ENCODE measurements around the gene TNIP3. TPM values are rescaled to one million over a fixed set of nuclear protein-coding genes. Genes with fewer than 3 reads are reported as not detected.

Gene TNIP3
- total and polyA plus RNA-seq, 2 donors: 2.1 to 3.5 TPM

- no peak for DNase-seq (ENCODE audit: low read depth in 6 of 9, low spot score in 9 of 9)
- H3K36me3 ChIP-seq (ENCODE audit: control insufficient read depth in 2 of 2, insufficient read depth in 2 of 2, low read length in 1 of 2): no peaks in the 10 kb centered on the region
- no peaks in the 10 kb centered on the region for H3K27me3 ChIP-seq (ENCODE audit: control insufficient read depth in 2 of 2, insufficient read depth in 1 of 2, low read length in 1 of 2)
- peaks cover 0 to 3% of the 10 kb centered on the region in 2 donors for H3K4me1 ChIP-seq (ENCODE audit: control insufficient read depth in 2 of 2, insufficient read depth in 2 of 2, low read length in 2 of 2)
- 88% methylated on average over 4 of the region's 4 CpGs for WGBS
- peak overlapping the region in 1 of 2 donors; percentile 76 for H3K27ac ChIP-seq (ENCODE audit: low read depth in 1 of 2, low read length in 1 of 2)
- H3K9me3 ChIP-seq (ENCODE audit: control insufficient read depth in 2 of 2, insufficient read depth in 1 of 2, low read length in 1 of 2): no peaks in the 10 kb centered on the region
- no peak overlapping the region for H3K4me3 ChIP-seq (ENCODE audit: low read length in 2 of 2)
These were observed 16.1 kb downstream of the TNIP3 start for GRCh38 chr4:121148000-121148399.

GRCh38 chr4:121146530-121146929 is 17.6 kb downstream of the TNIP3 start:
- Histone ChIP-seq H3K36me3 (ENCODE audit: control insufficient read depth in 2 of 2, insufficient read depth in 2 of 2, low read length in 1 of 2) (no peaks in the 10 kb centered on the region), H3K27me3 (ENCODE audit: control insufficient read depth in 2 of 2, insufficient read depth in 1 of 2, low read length in 1 of 2) (no peaks in the 10 kb centered on the region), H3K4me3 (ENCODE audit: low read length in 2 of 2) (no peak overlapping the region), H3K9me3 (ENCODE audit: control insufficient read depth in 2 of 2, insufficient read depth in 1 of 2, low read length in 1 of 2) (no peaks in the 10 kb centered on the region), H3K27ac (ENCODE audit: low read depth in 1 of 2, low read length in 1 of 2) (no peak overlapping the region), H3K4me1 (ENCODE audit: control insufficient read depth in 2 of 2, insufficient read depth in 2 of 2, low read length in 2 of 2) (no peaks in the 10 kb centered on the region)
- 91% methylated on average over 1 of the region's 1 CpG for WGBS
- no peak for DNase-seq (ENCODE audit: low read depth in 6 of 9, low spot score in 9 of 9)

- Histone ChIP-seq H3K4me1 (ENCODE audit: control insufficient read depth in 2 of 2, insufficient read depth in 2 of 2, low read length in 2 of 2) (no peaks in the 10 kb centered on the region), H3K27ac (ENCODE audit: low read depth in 1 of 2, low read length in 1 of 2) (no peak overlapping the region), H3K27me3 (ENCODE audit: control insufficient read depth in 2 of 2, insufficient read depth in 1 of 2, low read length in 1 of 2) (no peaks in the 10 kb centered on the region), H3K4me3 (ENCODE audit: low read length in 2 of 2) (no peak overlapping the region), H3K9me3 (ENCODE audit: control insufficient read depth in 2 of 2, insufficient read depth in 1 of 2, low read length in 1 of 2) (no peaks in the 10 kb centered on the region), H3K36me3 (ENCODE audit: control insufficient read depth in 2 of 2, insufficient read depth in 2 of 2, low read length in 1 of 2) (no peaks in the 10 kb centered on the region)
- no peak for DNase-seq (ENCODE audit: low read depth in 6 of 9, low spot score in 9 of 9)
- 96% methylated on average over 1 of the region's 1 CpG for WGBS
These were observed 18.7 kb downstream of the TNIP3 start for GRCh38 chr4:121145430-121145829.

GRCh38 chr4:121144021-121144420 is 20.1 kb downstream of the TNIP3 start:
- no peak for DNase-seq (ENCODE audit: low read depth in 6 of 9, low spot score in 9 of 9)
- Histone ChIP-seq H3K4me1 (ENCODE audit: control insufficient read depth in 2 of 2, insufficient read depth in 2 of 2, low read length in 2 of 2) (peaks cover 5 to 8% of the 10 kb centered on the region in 2 donors), H3K27me3 (ENCODE audit: control insufficient read depth in 2 of 2, insufficient read depth in 1 of 2, low read length in 1 of 2) (no peaks in the 10 kb centered on the region), H3K4me3 (ENCODE audit: low read length in 2 of 2) (no peak overlapping the region), H3K9me3 (ENCODE audit: control insufficient read depth in 2 of 2, insufficient read depth in 1 of 2, low read length in 1 of 2) (no peaks in the 10 kb centered on the region), H3K36me3 (ENCODE audit: control insufficient read depth in 2 of 2, insufficient read depth in 2 of 2, low read length in 1 of 2) (no peaks in the 10 kb centered on the region), H3K27ac (ENCODE audit: low read depth in 1 of 2, low read length in 1 of 2) (no peak overlapping the region)
- 96% methylated on average over 2 of the region's 2 CpGs for WGBS

GRCh38 chr4:121143131-121143530 is 21.0 kb downstream of the TNIP3 start:
- Histone ChIP-seq H3K4me3 (ENCODE audit: low read length in 2 of 2) (no peak overlapping the region), H3K4me1 (ENCODE audit: control insufficient read depth in 2 of 2, insufficient read depth in 2 of 2, low read length in 2 of 2) (peaks cover 10 to 13% of the 10 kb centered on the region in 2 donors), H3K27ac (ENCODE audit: low read depth in 1 of 2, low read length in 1 of 2) (no peak overlapping the region), H3K27me3 (ENCODE audit: control insufficient read depth in 2 of 2, insufficient read depth in 1 of 2, low read length in 1 of 2) (no peaks in the 10 kb centered on the region), H3K36me3 (ENCODE audit: control insufficient read depth in 2 of 2, insufficient read depth in 2 of 2, low read length in 1 of 2) (no peaks in the 10 kb centered on the region), H3K9me3 (ENCODE audit: control insufficient read depth in 2 of 2, insufficient read depth in 1 of 2, low read length in 1 of 2) (no peaks in the 10 kb centered on the region)
- DNase-seq (ENCODE audit: low read depth in 6 of 9, low spot score in 9 of 9): no peak

- DNase-seq (ENCODE audit: low read depth in 6 of 9, low spot score in 9 of 9): no peak
- no peak overlapping the region for H3K4me3 ChIP-seq (ENCODE audit: low read length in 2 of 2)
- H3K9me3 ChIP-seq (ENCODE audit: control insufficient read depth in 2 of 2, insufficient read depth in 1 of 2, low read length in 1 of 2): no peaks in the 10 kb centered on the region
- no peaks in the 10 kb centered on the region for H3K36me3 ChIP-seq (ENCODE audit: control insufficient read depth in 2 of 2, insufficient read depth in 2 of 2, low read length in 1 of 2)
- peaks cover 10 to 13% of the 10 kb centered on the region in 2 donors for H3K4me1 ChIP-seq (ENCODE audit: control insufficient read depth in 2 of 2, insufficient read depth in 2 of 2, low read length in 2 of 2)
- H3K27me3 ChIP-seq (ENCODE audit: control insufficient read depth in 2 of 2, insufficient read depth in 1 of 2, low read length in 1 of 2): no peaks in the 10 kb centered on the region
- peak overlapping the region in 1 of 2 donors; percentile 7 for H3K27ac ChIP-seq (ENCODE audit: low read depth in 1 of 2, low read length in 1 of 2)
- WGBS: 94% methylated on average over 5 of the region's 5 CpGs
These were observed 23.2 kb downstream of the TNIP3 start for GRCh38 chr4:121140716-121141460.

GRCh38 chr4:121139533-121140222 is 24.4 kb downstream of the TNIP3 start:
- H3K4me3 ChIP-seq (ENCODE audit: low read length in 2 of 2): no peak overlapping the region
- H3K27ac ChIP-seq (ENCODE audit: low read depth in 1 of 2, low read length in 1 of 2): peak overlapping the region; percentile 76 to 86
- peaks cover 10 to 13% of the 10 kb centered on the region in 2 donors for H3K4me1 ChIP-seq (ENCODE audit: control insufficient read depth in 2 of 2, insufficient read depth in 2 of 2, low read length in 2 of 2)
- H3K36me3 ChIP-seq (ENCODE audit: control insufficient read depth in 2 of 2, insufficient read depth in 2 of 2, low read length in 1 of 2): no peaks in the 10 kb centered on the region
- 76% methylated on average over 7 of the region's 7 CpGs for WGBS
- peak in 4 of 9 donors; percentile 13 to 67 (median 31) for DNase-seq (ENCODE audit: low read depth in 6 of 9, low spot score in 9 of 9)
- H3K9me3 ChIP-seq (ENCODE audit: control insufficient read depth in 2 of 2, insufficient read depth in 1 of 2, low read length in 1 of 2): no peaks in the 10 kb centered on the region
- no peaks in the 10 kb centered on the region for H3K27me3 ChIP-seq (ENCODE audit: control insufficient read depth in 2 of 2, insufficient read depth in 1 of 2, low read length in 1 of 2)

GRCh38 chr4:121138039-121138825 is 25.9 kb downstream of the TNIP3 start:
- WGBS: 76% methylated on average over 5 of the region's 5 CpGs
- Histone ChIP-seq H3K4me1 (ENCODE audit: control insufficient read depth in 2 of 2, insufficient read depth in 2 of 2, low read length in 2 of 2) (peaks cover 10 to 13% of the 10 kb centered on the region in 2 donors), H3K36me3 (ENCODE audit: control insufficient read depth in 2 of 2, insufficient read depth in 2 of 2, low read length in 1 of 2) (no peaks in the 10 kb centered on the region), H3K27me3 (ENCODE audit: control insufficient read depth in 2 of 2, insufficient read depth in 1 of 2, low read length in 1 of 2) (no peaks in the 10 kb centered on the region), H3K9me3 (ENCODE audit: control insufficient read depth in 2 of 2, insufficient read depth in 1 of 2, low read length in 1 of 2) (no peaks in the 10 kb centered on the region), H3K4me3 (ENCODE audit: low read length in 2 of 2) (no peak overlapping the region), H3K27ac (ENCODE audit: low read depth in 1 of 2, low read length in 1 of 2) (peak overlapping the region; percentile 19 to 76)
- peak in 5 of 9 donors; percentile 11 to 70 (median 33) for DNase-seq (ENCODE audit: low read depth in 6 of 9, low spot score in 9 of 9)

GRCh38 chr4:121130326-121130660 is 33.8 kb downstream of the TNIP3 start:
- 92% methylated on average over 4 of the region's 4 CpGs for WGBS
- no peaks in the 10 kb centered on the region for H3K9me3 ChIP-seq (ENCODE audit: control insufficient read depth in 2 of 2, insufficient read depth in 1 of 2, low read length in 1 of 2)

More at GRCh38 chr4:121130326-121130660, 33.8 kb downstream of the TNIP3 start:
- H3K4me1 ChIP-seq (ENCODE audit: control insufficient read depth in 2 of 2, insufficient read depth in 2 of 2, low read length in 2 of 2): no peaks in the 10 kb centered on the region
- no peak overlapping the region for H3K27ac ChIP-seq (ENCODE audit: low read depth in 1 of 2, low read length in 1 of 2)
- no peak for DNase-seq (ENCODE audit: low read depth in 6 of 9, low spot score in 9 of 9)
- H3K4me3 ChIP-seq (ENCODE audit: low read length in 2 of 2): no peak overlapping the region
- H3K27me3 ChIP-seq (ENCODE audit: control insufficient read depth in 2 of 2, insufficient read depth in 1 of 2, low read length in 1 of 2): no peaks in the 10 kb centered on the region
- no peaks in the 10 kb centered on the region for H3K36me3 ChIP-seq (ENCODE audit: control insufficient read depth in 2 of 2, insufficient read depth in 2 of 2, low read length in 1 of 2)

All from thymus (tissue), 11 donors.